ENCODE measurements around the gene KCNJ6.

GRCh38 chr21:37660709-37661108 lies 255.5 kb downstream of the KCNJ6 start:
- TF ChIP-seq, protein P1, sequence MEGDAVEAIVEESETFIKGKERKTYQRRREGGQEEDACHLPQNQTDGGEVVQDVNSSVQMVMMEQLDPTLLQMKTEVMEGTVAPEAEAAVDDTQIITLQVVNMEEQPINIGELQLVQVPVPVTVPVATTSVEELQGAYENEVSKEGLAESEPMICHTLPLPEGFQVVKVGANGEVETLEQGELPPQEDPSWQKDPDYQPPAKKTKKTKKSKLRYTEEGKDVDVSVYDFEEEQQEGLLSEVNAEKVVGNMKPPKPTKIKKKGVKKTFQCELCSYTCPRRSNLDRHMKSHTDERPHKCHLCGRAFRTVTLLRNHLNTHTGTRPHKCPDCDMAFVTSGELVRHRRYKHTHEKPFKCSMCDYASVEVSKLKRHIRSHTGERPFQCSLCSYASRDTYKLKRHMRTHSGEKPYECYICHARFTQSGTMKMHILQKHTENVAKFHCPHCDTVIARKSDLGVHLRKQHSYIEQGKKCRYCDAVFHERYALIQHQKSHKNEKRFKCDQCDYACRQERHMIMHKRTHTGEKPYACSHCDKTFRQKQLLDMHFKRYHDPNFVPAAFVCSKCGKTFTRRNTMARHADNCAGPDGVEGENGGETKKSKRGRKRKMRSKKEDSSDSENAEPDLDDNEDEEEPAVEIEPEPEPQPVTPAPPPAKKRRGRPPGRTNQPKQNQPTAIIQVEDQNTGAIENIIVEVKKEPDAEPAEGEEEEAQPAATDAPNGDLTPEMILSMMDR (IDR thresholded peaks at IDR 0.05; ENCODE audit: low read depth, low read length): no peak
- no peak for TF ChIP-seq POLR2A (IDR thresholded peaks at IDR 0.05; ENCODE audit: extremely low read depth, insufficient read length)
- TF ChIP-seq MAX (IDR thresholded peaks at IDR 0.05; ENCODE audit: low read depth, low read length): no peak
- no peak for TF ChIP-seq MYC (IDR thresholded peaks at IDR 0.05; ENCODE audit: low read depth, low read length)
